K562 (cell line): ENCODE measurements around the gene GLCCI1. TPM values are rescaled to one million over a fixed set of nuclear protein-coding genes. Genes with fewer than 3 reads are reported as not detected.

Experiments
- ATAC-seq: fragments of 200-7000 bp; cut with Tn5 transposase; 3 replicates; pipeline ENCODE4 v1.9.1; 2020; ENCODE audit warnings: moderate library complexity
- BruUV-seq: library from RNA; stranded (reverse); fragments of 400-500 nt; replicated peaks from 2 replicates; lab custom pipeline; 2021; lab: Mats Ljungman, UMichigan
- CTCF ChIA-PET: fragments of 300-600 bp; formaldehyde crosslinking; extraction: SDS; loops from one replicate; lab custom pipeline; 2021; ENCODE audit warnings: low intra/inter-chr PET ratio; lab: Yijun Ruan, JAX
- POLR2A ChIA-PET: fragments of 300-600, 350-650 bp; sonication (Branson Sonifier 250); formaldehyde crosslinking; extraction: SDS; loops from one replicate; lab custom pipeline; 2021; ENCODE audit warnings: antibody characterized with exemption, inconsistent platforms; lab: Yijun Ruan, JAX
- DNase-seq, 4 experiments: peaks; one replicate each; pipeline versions ENCODE4 v3.0.0 to v3.0.0-alpha.2; 2011 to 2018; ENCODE audit warnings: low spot score in 3 of 4, mixed read lengths in 3 of 4; ENCODE audit errors: extremely low read depth in 1 of 4
- FAIRE-seq: peaks from 2 replicates; lab custom pipeline; 2011; peaks lifted over from hg19 to GRCh38; lab: Jason Lieb, UNC
- H2AFZ ChIP-seq: 2 replicates; pipeline ENCODE4 v1.6.0; 2011; ENCODE audit warnings: low read depth, low read length, control low read depth, inconsistent platforms
- H3K27ac ChIP-seq: fragments of 200-600 bp; 3 replicates; pipeline ENCODE4 v1.8.0; 2011; ENCODE audit warnings: low read depth, mild to moderate bottlenecking, control low read depth, inconsistent platforms, low read length, moderate library complexity, mixed read lengths; ENCODE audit errors: extremely low read depth
- H3K27me3 ChIP-seq, 2 experiments: fragments of 300-600 bp in 1 of 2; 2 replicates in 1 of 2; 3 replicates in 1 of 2; pipeline versions ENCODE4 v1.6.0 to v1.8.0; 2011; ENCODE audit warnings: inconsistent platforms in 2 of 2, low read length in 2 of 2, mild to moderate bottlenecking in 1 of 2, mixed read lengths in 1 of 2, moderate library complexity in 1 of 2; ENCODE audit not compliant: control insufficient read depth in 2 of 2, insufficient read depth in 2 of 2
- H3K36me3 ChIP-seq: fragments of 300-600 bp; 3 replicates; pipeline ENCODE4 v1.8.0; 2011; ENCODE audit warnings: mild to moderate bottlenecking, low read length, inconsistent platforms; ENCODE audit not compliant: control insufficient read depth, insufficient read depth
- H3K4me1 ChIP-seq, 2 experiments: fragments of 200-600 bp in 1 of 2; replicated peaks in 1 of 2; 2 replicates in 1 of 2; 3 replicates in 1 of 2; pipeline versions ENCODE4 v1.5.1 to v1.8.0; 2011; ENCODE audit warnings: inconsistent platforms in 2 of 2, low read length in 2 of 2, mild to moderate bottlenecking in 1 of 2, mixed read lengths in 1 of 2, moderate library complexity in 1 of 2; ENCODE audit not compliant: control insufficient read depth in 2 of 2, insufficient read depth in 2 of 2
- H3K4me2 ChIP-seq: 2 replicates; pipeline ENCODE4 v1.6.1; 2011; ENCODE audit warnings: low read length, control low read depth, inconsistent platforms, mixed read lengths; ENCODE audit not compliant: insufficient read depth
- H3K4me3 ChIP-seq: fragments of 200-600 bp; sonication (generic), shearing (Covaris generic); 2 replicates; pipeline ENCODE4 v1.5.1; 2016; ENCODE audit warnings: control low read depth, inconsistent platforms
- H3K79me2 ChIP-seq: fragments of 200-600 bp; 3 replicates; pipeline ENCODE4 v1.8.0; 2011; ENCODE audit warnings: low read length, inconsistent platforms; ENCODE audit not compliant: control insufficient read depth, insufficient read depth
- H3K9ac ChIP-seq, 2 experiments: 2 replicates each; pipeline versions ENCODE4 v1.6.0 to v1.6.1; 2011; ENCODE audit warnings: low read depth in 2 of 2, low read length in 2 of 2, control low read depth in 1 of 2, inconsistent platforms in 1 of 2, mild to moderate bottlenecking in 1 of 2, mixed read lengths in 1 of 2; ENCODE audit not compliant: insufficient read depth in 1 of 2
- H3K9me1 ChIP-seq: one replicate; pipeline ENCODE4 v1.6.0; 2011; ENCODE audit warnings: inconsistent platforms, mild to moderate bottlenecking, low read length, moderate library complexity; ENCODE audit not compliant: control insufficient read depth, insufficient read depth
- H3K9me3 ChIP-seq: replicated peaks from 2 replicates; pipeline ENCODE4 v1.5.1; 2011; ENCODE audit warnings: low read depth, low read length, inconsistent platforms; ENCODE audit not compliant: control insufficient read depth, insufficient read depth
- H4K20me1 ChIP-seq: replicated peaks from 2 replicates; pipeline ENCODE4 v1.6.1; 2011; ENCODE audit warnings: low read length, inconsistent platforms, mixed read lengths; ENCODE audit not compliant: control insufficient read depth, insufficient read depth
- MEF2D ChIP-seq: conservative IDR thresholded peaks from 2 replicates; pipeline ENCODE4 v1.6.1; 2016; ENCODE audit warnings: low read depth, missing genetic modification characterization, missing compliant biosample characterization
- STAT5B ChIP-seq: fragments of 250-450 bp; sonication (Bioruptor Pico); IDR thresholded peaks from 2 replicates; pipeline ENCODE4 v1.8.0; 2021; ENCODE audit warnings: mild to moderate bottlenecking, inconsistent platforms
- whole genome bisulfite sequencing: fragments of 100-300 bp; shearing (Covaris generic); methylation state at CpG from one replicate; pipeline ENCODE4 v1.1.6; 2016; ENCODE audit warnings: low coverage, mixed read lengths; ENCODE audit not compliant: insufficient coverage; ENCODE audit errors: missing lambda C conversion rate; 5-methylcytosine and 5-hydroxymethylcytosine counted together
- in situ Hi-C: fragments of 300-500 bp; cut with MboI; formaldehyde crosslinking; loops from 4 replicates; pipeline ENCODE4 v1.15.0; 2018; ENCODE audit warnings: inconsistent platforms, mixed read lengths
- intact Hi-C: fragments of 100-400 bp; cut with micrococcal nuclease; formaldehyde crosslinking; loops from 2 replicates; pipeline ENCODE4 v1.14.2; 2022
- polyA plus RNA-seq, 8 experiments: library from polyadenylated mRNA; depleted of rRNA in 4 of 8; stranded (reverse) in 5 of 8; unstranded in 3 of 8; fragments of >200 nt; fragmentation: Nextera tagmentation in 2 of 8; fragmentation: Illumina TruSeq in 1 of 8; extraction: Ambion mirVana in 2 of 8; extraction: Trizol in 1 of 8; gene quantifications; 2 replicates each; pipeline versions ENCODE4 v1.2.1 to v1.2.3, GENCODE V29; 2011 to 2014; ENCODE audit warnings: inconsistent platforms in 1 of 8, missing spikeins in 1 of 8
- total RNA-seq, 7 experiments: library from RNA; depleted of rRNA in 6 of 7; stranded (reverse); fragments of >200 nt in 6 of 7; fragmentation: Illumina TruSeq in 2 of 7; extraction: Trizol in 2 of 7; gene quantifications; 2 replicates each; pipeline versions ENCODE4 v1.2.1 to v1.2.3, GENCODE V29; 2011 to 2021; ENCODE audit warnings: low replicate concordance in 1 of 7
- TF ChIP-seq, protein P1 (sequence below): sonication (generic); IDR thresholded peaks from 2 replicates; pipeline ENCODE4 v1.6.1; 2016
- TF ChIP-seq, protein P2 (sequence below), 2 experiments: fragments of 450-650 bp in 1 of 2; IDR thresholded peaks; 2 replicates each; pipeline ENCODE4 v1.6.1; 2011 to 2017; ENCODE audit warnings: low read depth in 2 of 2, antibody characterized with exemption in 1 of 2, borderline replicate concordance in 1 of 2, low read length in 1 of 2, mild to moderate bottlenecking in 1 of 2, mixed read lengths in 1 of 2; ENCODE audit not compliant: control insufficient read depth in 1 of 2

The GLCCI1 gene
- total and polyA plus RNA-seq, 9 of the 15 experiments (the other 6 are each of a cell fraction or from before 2014, with no cell fraction given), result 2.7 to 11.9 (median 7.2) TPM

DNA sequence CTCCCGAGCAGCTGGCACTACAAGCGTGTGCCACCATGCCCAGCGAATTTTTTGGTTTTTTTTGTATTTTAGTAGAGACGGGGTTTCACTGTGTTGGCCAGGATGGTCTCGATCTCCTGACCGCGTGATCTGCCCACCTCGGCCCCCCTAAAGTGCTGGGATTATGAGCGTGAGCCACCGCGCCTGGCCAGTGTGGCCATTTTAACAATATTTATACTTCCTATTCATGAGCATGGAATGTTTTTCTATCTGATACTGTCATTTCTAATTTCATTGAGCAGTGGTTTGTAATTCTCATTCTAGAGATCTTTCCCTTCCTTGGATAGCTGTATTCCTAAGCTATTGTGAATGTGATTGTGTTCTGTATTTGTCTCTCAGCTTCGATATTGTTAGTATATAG lies 96.2 kb downstream of the GLCCI1 start:
- no peak for FAIRE-seq
- POLR2A ChIA-PET, result interaction anchor here (0.6 kb wide), 1 partner anchor 217 kb away, joined by 3 read pairs; no protein-coding TSS in a partner anchor
- no peak for DNase-seq
- H3K4me2 ChIP-seq, result no peak overlapping the region
- H3K9ac ChIP-seq, result no peak overlapping the region
- H3K36me3 ChIP-seq, result no peaks in the 10 kb centered on the region
- intact Hi-C loops (no loop called here), in situ Hi-C loops (no loop called here)
- H3K27me3 ChIP-seq, result no peaks in the 10 kb centered on the region
- H2AFZ ChIP-seq, result no peak overlapping the region
- H3K4me3 ChIP-seq, result no peak overlapping the region
- BruUV-seq, result no TSS peak
- CTCF ChIA-PET, result no interaction called here
- WGBS, result 82% methylated on average over 12 of the region's 12 CpGs
- no peak overlapping the region for H3K27ac ChIP-seq
- TF ChIP-seq, protein P1, sequence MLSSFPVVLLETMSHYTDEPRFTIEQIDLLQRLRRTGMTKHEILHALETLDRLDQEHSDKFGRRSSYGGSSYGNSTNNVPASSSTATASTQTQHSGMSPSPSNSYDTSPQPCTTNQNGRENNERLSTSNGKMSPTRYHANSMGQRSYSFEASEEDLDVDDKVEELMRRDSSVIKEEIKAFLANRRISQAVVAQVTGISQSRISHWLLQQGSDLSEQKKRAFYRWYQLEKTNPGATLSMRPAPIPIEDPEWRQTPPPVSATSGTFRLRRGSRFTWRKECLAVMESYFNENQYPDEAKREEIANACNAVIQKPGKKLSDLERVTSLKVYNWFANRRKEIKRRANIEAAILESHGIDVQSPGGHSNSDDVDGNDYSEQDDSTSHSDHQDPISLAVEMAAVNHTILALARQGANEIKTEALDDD, result no peak
- TF ChIP-seq, protein P2, sequence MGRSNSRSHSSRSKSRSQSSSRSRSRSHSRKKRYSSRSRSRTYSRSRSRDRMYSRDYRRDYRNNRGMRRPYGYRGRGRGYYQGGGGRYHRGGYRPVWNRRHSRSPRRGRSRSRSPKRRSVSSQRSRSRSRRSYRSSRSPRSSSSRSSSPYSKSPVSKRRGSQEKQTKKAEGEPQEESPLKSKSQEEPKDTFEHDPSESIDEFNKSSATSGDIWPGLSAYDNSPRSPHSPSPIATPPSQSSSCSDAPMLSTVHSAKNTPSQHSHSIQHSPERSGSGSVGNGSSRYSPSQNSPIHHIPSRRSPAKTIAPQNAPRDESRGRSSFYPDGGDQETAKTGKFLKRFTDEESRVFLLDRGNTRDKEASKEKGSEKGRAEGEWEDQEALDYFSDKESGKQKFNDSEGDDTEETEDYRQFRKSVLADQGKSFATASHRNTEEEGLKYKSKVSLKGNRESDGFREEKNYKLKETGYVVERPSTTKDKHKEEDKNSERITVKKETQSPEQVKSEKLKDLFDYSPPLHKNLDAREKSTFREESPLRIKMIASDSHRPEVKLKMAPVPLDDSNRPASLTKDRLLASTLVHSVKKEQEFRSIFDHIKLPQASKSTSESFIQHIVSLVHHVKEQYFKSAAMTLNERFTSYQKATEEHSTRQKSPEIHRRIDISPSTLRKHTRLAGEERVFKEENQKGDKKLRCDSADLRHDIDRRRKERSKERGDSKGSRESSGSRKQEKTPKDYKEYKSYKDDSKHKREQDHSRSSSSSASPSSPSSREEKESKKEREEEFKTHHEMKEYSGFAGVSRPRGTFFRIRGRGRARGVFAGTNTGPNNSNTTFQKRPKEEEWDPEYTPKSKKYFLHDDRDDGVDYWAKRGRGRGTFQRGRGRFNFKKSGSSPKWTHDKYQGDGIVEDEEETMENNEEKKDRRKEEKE (IDR thresholded peaks at IDR 0.05; ENCODE audit: borderline replicate concordance in 1 of 2, control insufficient read depth in 1 of 2, low read depth in 2 of 2, low read length in 1 of 2), result no peak
- TF ChIP-seq MEF2D (tag), result no peak
- TF ChIP-seq STAT5B (CRISPR knock-in tag), result no peak
- H3K79me2 ChIP-seq, result no peaks in the 10 kb centered on the region
- no peak for ATAC-seq
- H3K4me1 ChIP-seq, result peaks cover 0 to 4% of the 10 kb centered on the region in 2 experiments; a peak in 2 of 5 replicates
- no peaks in the 10 kb centered on the region for H4K20me1 ChIP-seq
- no peaks in the 10 kb centered on the region for H3K9me1 ChIP-seq
- H3K9me3 ChIP-seq, result no peaks in the 10 kb centered on the region
